Spinal cord (tissue), 10 donors: ENCODE measurements around the gene MYLK2. TPM values are rescaled to one million over a fixed set of nuclear protein-coding genes. Genes with fewer than 3 reads are reported as not detected.

Experiments
- DNase-seq, 6 donors: peaks; one replicate each; pipeline versions ENCODE4 v3.0.0 to v3.0.0-alpha.2; 2013 to 2015; ENCODE audit warnings: low spot score in 6 of 6, low read depth in 4 of 6
- H3K27ac ChIP-seq: one replicate; pipeline ENCODE4 v1.5.1; 2013; ENCODE audit warnings: low read depth, low read length, control low read depth
- H3K27me3 ChIP-seq: one replicate; pipeline ENCODE4 v1.6.1; 2013; ENCODE audit warnings: low read length; ENCODE audit not compliant: control insufficient read depth, insufficient read depth
- H3K36me3 ChIP-seq: one replicate; pipeline ENCODE4 v1.6.1; 2013; ENCODE audit warnings: low read length; ENCODE audit not compliant: control insufficient read depth, insufficient read depth
- H3K4me1 ChIP-seq: one replicate; pipeline ENCODE4 v1.6.1; 2013; ENCODE audit warnings: low read length; ENCODE audit not compliant: control insufficient read depth, insufficient read depth
- H3K4me3 ChIP-seq: one replicate; pipeline ENCODE4 v1.5.1; 2013; ENCODE audit warnings: low read depth, low read length, control low read depth
- H3K9me3 ChIP-seq: one replicate; pipeline ENCODE4 v1.6.1; 2013; ENCODE audit warnings: low read length; ENCODE audit not compliant: control insufficient read depth, insufficient read depth
- WGBS: methylation state at CpG from one replicate; pipeline ENCODE4 v1.1.5; 2013; ENCODE audit warnings: missing lambda C conversion rate; ENCODE audit not compliant: insufficient coverage; 5-methylcytosine and 5-hydroxymethylcytosine counted together
- polyA plus RNA-seq, 2 donors: library from polyadenylated mRNA; unstranded; fragments of 120-200 nt; gene quantifications; one replicate each; pipeline ENCODE4 v1.2.1, GENCODE V29; 2013; ENCODE audit not compliant: insufficient read length in 2 of 2
- total RNA-seq, 2 donors: library from RNA; depleted of rRNA in 1 of 2; stranded (reverse); fragments of 120-200 nt in 1 of 2; fragments of >200 nt in 1 of 2; gene quantifications; one replicate each; pipeline versions ENCODE4 v1.2.3 to v1.2.4, GENCODE V29; 2013 to 2014
- donor health status: healthy.

Gene MYLK2
- total and polyA plus RNA-seq, 4 donors: 0.79 to 5.2 (median 5.1) TPM

- H3K9me3 ChIP-seq: no peaks in the 10 kb centered on the region
- 55% methylated on average over 14 of the region's 14 CpGs for WGBS
- H3K27ac ChIP-seq: peak overlapping the region; percentile 69
- DNase-seq: peak in 2 of 6 donors; percentile 67 to 69
- peaks cover 51% of the 10 kb centered on the region for H3K4me1 ChIP-seq
- no peak overlapping the region for H3K4me3 ChIP-seq
- no peaks in the 10 kb centered on the region for H3K27me3 ChIP-seq
- H3K36me3 ChIP-seq: no peaks in the 10 kb centered on the region
These were observed 14.2 kb downstream of the MYLK2 start for GRCh38 chr20:31833130-31833930.

GRCh38 chr20:31833931-31834521 lies 14.9 kb downstream of the MYLK2 start:
- Histone ChIP-seq H3K9me3 (no peaks in the 10 kb centered on the region), H3K4me1 (peaks cover 52% of the 10 kb centered on the region), H3K36me3 (no peaks in the 10 kb centered on the region), H3K27me3 (no peaks in the 10 kb centered on the region), H3K4me3 (no peak overlapping the region), H3K27ac (peak overlapping the region; percentile 69)
- 62% methylated on average over 11 of the region's 20 CpGs for WGBS
- DNase-seq: peak in 1 of 6 donors; percentile 45

- Histone ChIP-seq H3K36me3 (no peaks in the 10 kb centered on the region), H3K9me3 (no peaks in the 10 kb centered on the region), H3K4me3 (no peak overlapping the region), H3K27me3 (no peaks in the 10 kb centered on the region), H3K27ac (peak overlapping the region; percentile 2), H3K4me1 (peaks cover 52% of the 10 kb centered on the region)
- DNase-seq: no peak
- 82% methylated on average over 9 of the region's 9 CpGs for WGBS
These were observed 16.4 kb downstream of the MYLK2 start for GRCh38 chr20:31835554-31835953.

DNA sequence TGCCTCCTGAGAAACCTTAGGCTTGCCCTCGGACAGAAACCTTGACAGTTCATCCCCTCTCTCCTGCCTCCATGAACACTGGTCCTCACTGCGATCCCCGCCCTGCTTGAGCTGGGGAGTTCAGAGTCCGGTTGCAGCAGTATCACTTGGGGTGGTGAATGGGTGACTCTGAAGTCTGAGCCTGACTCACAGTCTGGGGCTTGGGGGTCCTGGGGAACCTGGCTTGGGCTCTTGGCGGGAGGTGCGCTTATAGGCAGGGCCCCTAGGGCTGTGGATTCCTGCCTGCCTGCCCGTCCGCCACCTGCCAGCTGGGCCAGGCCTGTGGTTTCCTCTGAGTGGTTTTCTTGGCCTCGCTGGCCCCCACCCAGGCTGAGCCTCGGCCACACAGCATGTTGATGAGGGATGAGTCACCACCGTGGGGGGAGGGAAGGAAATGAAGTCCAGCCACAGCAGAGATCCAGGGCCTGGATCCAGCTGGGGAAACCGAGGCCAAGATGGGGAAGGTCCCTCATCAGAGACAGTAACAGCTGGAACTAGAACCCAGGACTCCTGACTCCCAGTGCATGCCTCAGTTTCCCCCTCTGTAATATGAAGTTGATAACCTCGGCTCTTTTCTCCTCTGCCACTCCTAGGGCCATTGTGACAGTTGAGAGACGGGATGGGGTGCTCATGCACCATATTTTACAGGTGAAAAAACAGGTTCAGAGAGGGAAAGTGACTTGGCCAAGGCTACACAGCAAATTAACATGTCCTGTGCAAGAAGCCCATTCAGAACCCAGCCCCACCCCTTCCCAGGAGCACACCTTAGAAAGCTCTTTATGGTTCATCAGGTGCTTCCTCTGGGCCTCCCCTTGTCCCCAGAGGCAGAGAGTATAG lies 17.1 kb downstream of the MYLK2 start:
- peak in 1 of 6 donors; percentile 56 for DNase-seq

DNA sequence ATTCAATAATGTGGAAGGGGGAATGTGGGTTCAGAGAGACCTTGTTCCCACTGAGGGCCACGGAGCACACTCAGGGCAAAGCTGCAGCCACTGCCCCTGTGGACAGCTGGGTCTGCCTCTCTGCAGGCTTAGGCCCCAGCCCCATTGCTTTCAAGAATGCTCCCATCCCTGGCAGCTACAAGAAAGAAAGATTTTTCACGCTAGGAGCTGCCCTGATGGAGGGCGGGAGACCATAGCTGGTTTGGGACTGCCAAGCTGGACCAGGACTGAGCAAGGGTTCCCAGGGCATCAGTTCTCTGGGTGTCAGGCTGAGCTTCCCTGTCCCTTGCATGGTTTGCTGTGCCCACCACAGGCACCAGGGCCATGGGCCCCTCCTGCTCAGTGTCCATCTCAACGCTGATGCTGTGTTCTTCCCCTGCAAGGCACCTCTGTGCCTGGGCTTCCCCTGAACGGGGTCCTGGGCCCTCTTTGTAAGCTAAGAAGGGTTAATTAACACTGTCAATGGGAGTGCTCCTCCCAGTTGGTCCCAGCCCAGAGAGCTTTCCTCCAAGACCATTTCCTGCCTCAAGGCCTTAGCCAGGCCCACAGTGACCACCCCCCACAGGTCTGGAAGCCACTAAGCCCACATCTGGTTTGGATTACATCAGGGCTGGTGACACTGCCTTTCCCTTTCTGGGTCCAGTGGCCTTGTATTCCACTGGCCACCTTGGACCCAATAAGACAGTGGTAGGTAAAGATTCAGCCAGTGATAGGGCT lies 17.9 kb downstream of the MYLK2 start:
- H3K4me3 ChIP-seq: no peak overlapping the region
- H3K27ac ChIP-seq: peak overlapping the region; percentile 33
- no peak for DNase-seq
- H3K27me3 ChIP-seq: no peaks in the 10 kb centered on the region
- no peaks in the 10 kb centered on the region for H3K36me3 ChIP-seq
- H3K9me3 ChIP-seq: no peaks in the 10 kb centered on the region
- 50% methylated on average over 5 of the region's 5 CpGs for WGBS
- peaks cover 64% of the 10 kb centered on the region for H3K4me1 ChIP-seq

More for the DNA sequence above, 17.1 kb downstream of the MYLK2 start:
- Histone ChIP-seq H3K36me3 (no peaks in the 10 kb centered on the region), H3K4me1 (peaks cover 57% of the 10 kb centered on the region), H3K27ac (peak overlapping the region; percentile 33), H3K9me3 (no peaks in the 10 kb centered on the region), H3K4me3 (no peak overlapping the region), H3K27me3 (no peaks in the 10 kb centered on the region)
- WGBS: 43% methylated on average over 8 of the region's 14 CpGs

GRCh38 chr20:31837896-31838397 lies 18.8 kb downstream of the MYLK2 start:
- Histone ChIP-seq H3K27me3 (no peaks in the 10 kb centered on the region), H3K27ac (no peak overlapping the region), H3K36me3 (no peaks in the 10 kb centered on the region), H3K9me3 (no peaks in the 10 kb centered on the region), H3K4me3 (no peak overlapping the region), H3K4me1 (peaks cover 71% of the 10 kb centered on the region)
- WGBS: 49% methylated on average over 2 of the region's 3 CpGs
- no peak for DNase-seq

GRCh38 chr20:31838646-31839292 lies 19.6 kb downstream of the MYLK2 start:
- no peak for DNase-seq
- 63% methylated on average over 2 of the region's 9 CpGs for WGBS
- H3K4me3 ChIP-seq: no peak overlapping the region
- H3K9me3 ChIP-seq: no peaks in the 10 kb centered on the region
- no peak overlapping the region for H3K27ac ChIP-seq
- H3K4me1 ChIP-seq: peaks cover 71% of the 10 kb centered on the region
- no peaks in the 10 kb centered on the region for H3K27me3 ChIP-seq
- H3K36me3 ChIP-seq: no peaks in the 10 kb centered on the region

DNA sequence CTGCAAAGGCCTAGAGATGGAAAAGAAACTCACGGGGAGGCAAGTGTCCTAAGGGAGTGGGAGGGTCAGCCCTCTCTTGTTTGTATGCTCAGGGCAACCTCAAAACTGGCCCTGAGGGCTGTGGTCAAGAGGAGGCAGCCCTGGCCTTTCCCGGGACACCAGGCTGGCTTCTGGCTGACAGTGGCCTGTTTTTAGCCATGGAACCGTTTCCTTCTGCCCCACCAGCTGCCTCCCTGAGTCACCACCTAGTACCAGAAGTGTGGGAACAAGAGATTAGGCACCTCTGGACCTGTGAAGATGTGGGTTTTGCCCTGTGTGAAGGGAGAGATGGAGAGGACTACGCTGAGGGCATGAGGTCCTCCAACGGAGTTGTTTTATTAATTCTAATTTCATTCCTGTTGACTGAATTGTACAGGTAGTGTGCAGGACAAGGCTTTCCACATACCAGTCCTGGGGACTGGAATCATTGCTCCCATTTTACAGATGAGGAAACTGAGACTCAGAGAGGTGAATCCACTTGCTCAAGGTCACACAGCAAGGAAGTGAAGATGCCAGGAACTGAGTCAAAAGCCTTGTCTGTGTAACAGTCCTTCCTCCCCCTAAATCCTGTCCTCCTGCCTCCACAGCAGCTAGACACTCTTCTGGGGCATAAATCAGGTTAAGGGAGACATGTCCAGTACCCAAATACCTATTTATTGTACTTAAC lies 20.8 kb downstream of the MYLK2 start:
- Histone ChIP-seq H3K4me3 (no peak overlapping the region), H3K4me1 (peaks cover 66% of the 10 kb centered on the region), H3K27ac (no peak overlapping the region), H3K36me3 (no peaks in the 10 kb centered on the region), H3K27me3 (no peaks in the 10 kb centered on the region), H3K9me3 (no peaks in the 10 kb centered on the region)
- 90% methylated on average over 4 of the region's 5 CpGs for WGBS
- DNase-seq: no peak
